CD4-positive, alpha-beta memory T cell (primary cell): ENCODE data around the gene BOD1. TPM values are rescaled to one million over a fixed set of nuclear protein-coding genes. Genes with fewer than 3 reads are reported as not detected.
A peak's percentile ranks its signal among the peaks of the same experiment; 100 is the strongest.

Experiments
- CTCF ChIA-PET: fragments of 350-600 bp; sonication (Branson Sonifier 250); formaldehyde crosslinking; loops from one replicate; lab custom pipeline; 2021; ENCODE audit warnings: inconsistent platforms; ENCODE audit not compliant: partially characterized antibody; lab: Charles Lee
- POLR2A ChIA-PET: fragments of 350-600 bp; sonication (Branson Sonifier 250); formaldehyde crosslinking; loops from one replicate; lab custom pipeline; 2021; ENCODE audit not compliant: partially characterized antibody; lab: Charles Lee
- DNase-seq, 5 donors: peaks; one replicate each; pipeline versions ENCODE4 v3.0.0 to v3.0.0-alpha.2; 2020 to 2022; ENCODE audit warnings: mixed read lengths in 1 of 5
- H3K27ac ChIP-seq: one replicate; pipeline ENCODE4 v1.7.0; 2013; ENCODE audit warnings: low read depth, low read length
- H3K27me3 ChIP-seq: 2 replicates; pipeline ENCODE4 v1.7.0; 2013; ENCODE audit warnings: mild to moderate bottlenecking, low read length, moderate library complexity; ENCODE audit not compliant: insufficient read depth
- H3K36me3 ChIP-seq: 2 replicates; pipeline ENCODE4 v1.7.0; 2013; ENCODE audit warnings: mild to moderate bottlenecking, low read length, moderate library complexity; ENCODE audit not compliant: insufficient read depth
- H3K4me1 ChIP-seq: 2 replicates; pipeline ENCODE4 v1.7.0; 2013; ENCODE audit warnings: mild to moderate bottlenecking, low read length, moderate library complexity; ENCODE audit not compliant: insufficient read depth
- H3K4me3 ChIP-seq, 2 donors: one replicate each; pipeline ENCODE4 v1.7.0; 2013; ENCODE audit warnings: low read length in 2 of 2, mild to moderate bottlenecking in 1 of 2
- H3K9me3 ChIP-seq, 2 donors: one replicate each; pipeline ENCODE4 v1.7.0; 2013; ENCODE audit warnings: low read length in 2 of 2, control low read depth in 1 of 2; ENCODE audit not compliant: control insufficient read depth in 1 of 2
- H3K27ac Mint-ChIP-seq, 7 donors: one replicate each; pipeline ENCODE4 v1.8.0; 2020 to 2021; ENCODE audit warnings: mixed read lengths in 7 of 7, mild to moderate bottlenecking in 6 of 7, inconsistent platforms in 3 of 7, moderate library complexity in 3 of 7
- H3K27me3 Mint-ChIP-seq, 2 donors: one replicate each; pipeline ENCODE4 v1.8.0; 2020 to 2021; ENCODE audit warnings: mixed read lengths in 2 of 2
- H3K36me3 Mint-ChIP-seq, 2 donors: one replicate each; pipeline ENCODE4 v1.8.0; 2020 to 2021; ENCODE audit warnings: mixed read lengths in 2 of 2, inconsistent platforms in 1 of 2, mild to moderate bottlenecking in 1 of 2
- H3K4me1 Mint-ChIP-seq, 4 donors: one replicate each; pipeline ENCODE4 v1.8.0; 2020 to 2021; ENCODE audit warnings: mixed read lengths in 4 of 4, mild to moderate bottlenecking in 1 of 4
- H3K4me3 Mint-ChIP-seq, 8 donors: one replicate each; pipeline ENCODE4 v1.8.0; 2020 to 2021; ENCODE audit warnings: mixed read lengths in 8 of 8, mild to moderate bottlenecking in 7 of 8, moderate library complexity in 6 of 8, inconsistent platforms in 3 of 8
- H3K9me3 Mint-ChIP-seq, 8 donors: one replicate each; pipeline ENCODE4 v1.8.0; 2020 to 2021; ENCODE audit warnings: mixed read lengths in 8 of 8, mild to moderate bottlenecking in 5 of 8, inconsistent platforms in 3 of 8, moderate library complexity in 1 of 8
- intact Hi-C: fragments of 100-400 bp; cut with micrococcal nuclease; formaldehyde crosslinking; loops from one replicate; pipeline ENCODE4 v1.15.1; 2023
- polyA plus RNA-seq, 2 donors: library from polyadenylated mRNA; unstranded; fragments of 300-500 nt; fragmentation: Illumina TruSeq; gene quantifications; one replicate each; pipeline ENCODE4 v1.2.3, GENCODE V29; 2021
- total RNA-seq, 2 experiments: library from RNA; stranded (reverse); gene quantifications; one replicate each; pipeline ENCODE4 v1.2.3, GENCODE V29; 2021

The BOD1 gene
- total and polyA plus RNA-seq, 4 experiments from 2014 or later = 11.8 to 38.1 (median 25.1) TPM

- Mint-ChIP-seq H3K27me3 (no peaks in the 10 kb centered on the region), H3K4me1 (peaks cover 0 to 8% (median 5%) of the 10 kb centered on the region in 4 donors), H3K4me3 (peak overlapping the region in 1 of 8 donors; percentile 10), H3K36me3 (no peaks in the 10 kb centered on the region), H3K27ac (no peak overlapping the region), H3K9me3 (no peaks in the 10 kb centered on the region)
- ChIA-PET POLR2A (no interaction called here), CTCF (no interaction called here)
- Histone ChIP-seq H3K4me1 (no peaks in the 10 kb centered on the region), H3K36me3 (no peaks in the 10 kb centered on the region), H3K27me3 (no peaks in the 10 kb centered on the region), H3K4me3 (no peak overlapping the region), H3K9me3 (no peaks in the 10 kb centered on the region), H3K27ac (no peak overlapping the region)
- intact Hi-C loops = no loop called here
- no peak for DNase-seq
Measured at GRCh38 chr5:173640156-173640804, 23.8 kb upstream of the BOD1 start.

GRCh38 chr5:173638126-173639040 lies 21.9 kb upstream of the BOD1 start:
- Mint-ChIP-seq H3K9me3 (no peaks in the 10 kb centered on the region), H3K36me3 (no peaks in the 10 kb centered on the region)

GRCh38 chr5:173637340-173637739 lies 20.9 kb upstream of the BOD1 start:
- H3K27ac ChIP-seq = no peak overlapping the region
- H3K9me3 ChIP-seq = no peaks in the 10 kb centered on the region
- H3K36me3 ChIP-seq = no peaks in the 10 kb centered on the region
- Mint-ChIP-seq H3K4me3 (no peak overlapping the region), H3K27ac (no peak overlapping the region), H3K9me3 (no peaks in the 10 kb centered on the region), H3K27me3 (peaks cover 0 to 2% of the 10 kb centered on the region in 2 donors), H3K4me1 (peaks cover 0 to 8% (median 5%) of the 10 kb centered on the region in 4 donors), H3K36me3 (no peaks in the 10 kb centered on the region)
- CTCF ChIA-PET = interaction anchor here (1.9 kb wide), 1 partner anchor 266 kb away, joined by 4 read pairs; no protein-coding TSS in a partner anchor
- POLR2A ChIA-PET = no interaction called here
- no peaks in the 10 kb centered on the region for H3K4me1 ChIP-seq
- intact Hi-C loops = no loop called here
- H3K27me3 ChIP-seq = no peaks in the 10 kb centered on the region
- no peak for DNase-seq
- H3K4me3 ChIP-seq = no peak overlapping the region

More at GRCh38 chr5:173638126-173639040, 21.9 kb upstream of the BOD1 start:
- POLR2A ChIA-PET = no interaction called here
- Histone ChIP-seq H3K4me3 (no peak overlapping the region), H3K27ac (no peak overlapping the region), H3K27me3 (no peaks in the 10 kb centered on the region), H3K36me3 (no peaks in the 10 kb centered on the region), H3K4me1 (no peaks in the 10 kb centered on the region), H3K9me3 (no peaks in the 10 kb centered on the region)
- intact Hi-C loops = no loop called here
- H3K27ac Mint-ChIP-seq = peak overlapping the region in 1 of 7 donors; percentile 84
- peaks cover 0 to 8% (median 5%) of the 10 kb centered on the region in 4 donors for H3K4me1 Mint-ChIP-seq
- H3K27me3 Mint-ChIP-seq = peaks cover 0 to 2% of the 10 kb centered on the region in 2 donors
- CTCF ChIA-PET = interaction anchor here (1.9 kb wide), 1 partner anchor 265 kb away, joined by 4 read pairs; no protein-coding TSS in a partner anchor
- H3K4me3 Mint-ChIP-seq = no peak overlapping the region
- no peak for DNase-seq

GRCh38 chr5:173634465-173634983 lies 18.1 kb upstream of the BOD1 start:
- H3K36me3 Mint-ChIP-seq = no peaks in the 10 kb centered on the region
- no peaks in the 10 kb centered on the region for H3K27me3 ChIP-seq
- POLR2A ChIA-PET = no interaction called here
- CTCF ChIA-PET = interaction anchor here (1.5 kb wide), 1 partner anchor 19 kb away, joined by 5 read pairs; the partner anchor contains the start of gene BOD1
- H3K27me3 Mint-ChIP-seq = peaks cover 0 to 2% of the 10 kb centered on the region in 2 donors
- intact Hi-C loops = no loop called here
- no peak overlapping the region for H3K4me3 ChIP-seq
- no peak overlapping the region for H3K27ac Mint-ChIP-seq
- H3K4me1 ChIP-seq = no peaks in the 10 kb centered on the region
- H3K9me3 ChIP-seq = no peaks in the 10 kb centered on the region
- peaks cover 0 to 7% (median 4%) of the 10 kb centered on the region in 4 donors for H3K4me1 Mint-ChIP-seq
- H3K27ac ChIP-seq = no peak overlapping the region
- no peaks in the 10 kb centered on the region for H3K9me3 Mint-ChIP-seq
- no peak overlapping the region for H3K4me3 Mint-ChIP-seq
- no peak for DNase-seq
- no peaks in the 10 kb centered on the region for H3K36me3 ChIP-seq

- H3K4me1 Mint-ChIP-seq = peaks cover 0 to 9% (median 4%) of the 10 kb centered on the region in 4 donors
- no peak overlapping the region for H3K27ac Mint-ChIP-seq
- POLR2A ChIA-PET = no interaction called here
- no peak for DNase-seq
- CTCF ChIA-PET = interaction anchor here (1.2 to 1.5 kb wide), 2 partner anchors 18 to 340 kb away, joined by 3 to 5 read pairs; partner anchors contain the start of gene BOD1
- no peak overlapping the region for H3K27ac ChIP-seq
- intact Hi-C loops = no loop called here
- H3K36me3 ChIP-seq = no peaks in the 10 kb centered on the region
- H3K4me1 ChIP-seq = no peaks in the 10 kb centered on the region
- no peaks in the 10 kb centered on the region for H3K9me3 ChIP-seq
- no peaks in the 10 kb centered on the region for H3K27me3 ChIP-seq
- peaks cover 2 to 3% of the 10 kb centered on the region in 2 donors for H3K27me3 Mint-ChIP-seq
- H3K36me3 Mint-ChIP-seq = no peaks in the 10 kb centered on the region
- H3K4me3 Mint-ChIP-seq = no peak overlapping the region
- no peaks in the 10 kb centered on the region for H3K9me3 Mint-ChIP-seq
- H3K4me3 ChIP-seq = no peak overlapping the region
Measured at GRCh38 chr5:173633304-173633703, 16.9 kb upstream of the BOD1 start.

- peaks cover 0 to 3% (median 0%) of the 10 kb centered on the region in 4 donors for H3K4me1 Mint-ChIP-seq
- H3K9me3 Mint-ChIP-seq = no peaks in the 10 kb centered on the region
- Histone ChIP-seq H3K36me3 (no peaks in the 10 kb centered on the region), H3K27ac (no peak overlapping the region), H3K4me1 (no peaks in the 10 kb centered on the region), H3K27me3 (no peaks in the 10 kb centered on the region), H3K9me3 (no peaks in the 10 kb centered on the region), H3K4me3 (no peak overlapping the region)
- H3K27me3 Mint-ChIP-seq = peaks cover 2 to 3% of the 10 kb centered on the region in 2 donors
- no peaks in the 10 kb centered on the region for H3K36me3 Mint-ChIP-seq
- intact Hi-C loops = no loop called here
- CTCF ChIA-PET = no interaction called here
- no peak overlapping the region for H3K27ac Mint-ChIP-seq
- DNase-seq = no peak
- POLR2A ChIA-PET = no interaction called here
- no peak overlapping the region for H3K4me3 Mint-ChIP-seq
Measured at GRCh38 chr5:173631478-173631877, 15.0 kb upstream of the BOD1 start.
